Smooth muscle cell of the coronary artery (primary cell): ENCODE results near the gene NAPG. TPM values are rescaled to one million over a fixed set of nuclear protein-coding genes. Genes with fewer than 3 reads are reported as not detected.

ENCODE experiments used
- total RNA-seq: library from RNA; depleted of rRNA; stranded (reverse); fragments of >200 nt; gene quantifications from 2 replicates; pipeline ENCODE4 v1.2.3, GENCODE V29; 2014; ENCODE audit warnings: low replicate concordance

Gene NAPG
- total RNA-seq: 24.2 and 35.0 TPM in 2 replicates

GRCh38 chr18:10525697-10526560, at the start of gene NAPG:
NAPG (plus strand) TSS chr18:10526027; CDS start chr18:10526103, 76 bp downstream.

Other genes with a start within 250 kb of the NAPG start
- 0.15 and 10.5 TPM in 2 replicates for gene APCDD1, start 71.4 kb upstream of the NAPG start, total RNA-seq